ENCODE results near the gene TACC2. TPM values are rescaled to one million over a fixed set of nuclear protein-coding genes. Genes with fewer than 3 reads are reported as not detected.

The TACC2 gene
- total RNA-seq, 1 donor from 2014 or later = 10.7 TPM

DNA sequence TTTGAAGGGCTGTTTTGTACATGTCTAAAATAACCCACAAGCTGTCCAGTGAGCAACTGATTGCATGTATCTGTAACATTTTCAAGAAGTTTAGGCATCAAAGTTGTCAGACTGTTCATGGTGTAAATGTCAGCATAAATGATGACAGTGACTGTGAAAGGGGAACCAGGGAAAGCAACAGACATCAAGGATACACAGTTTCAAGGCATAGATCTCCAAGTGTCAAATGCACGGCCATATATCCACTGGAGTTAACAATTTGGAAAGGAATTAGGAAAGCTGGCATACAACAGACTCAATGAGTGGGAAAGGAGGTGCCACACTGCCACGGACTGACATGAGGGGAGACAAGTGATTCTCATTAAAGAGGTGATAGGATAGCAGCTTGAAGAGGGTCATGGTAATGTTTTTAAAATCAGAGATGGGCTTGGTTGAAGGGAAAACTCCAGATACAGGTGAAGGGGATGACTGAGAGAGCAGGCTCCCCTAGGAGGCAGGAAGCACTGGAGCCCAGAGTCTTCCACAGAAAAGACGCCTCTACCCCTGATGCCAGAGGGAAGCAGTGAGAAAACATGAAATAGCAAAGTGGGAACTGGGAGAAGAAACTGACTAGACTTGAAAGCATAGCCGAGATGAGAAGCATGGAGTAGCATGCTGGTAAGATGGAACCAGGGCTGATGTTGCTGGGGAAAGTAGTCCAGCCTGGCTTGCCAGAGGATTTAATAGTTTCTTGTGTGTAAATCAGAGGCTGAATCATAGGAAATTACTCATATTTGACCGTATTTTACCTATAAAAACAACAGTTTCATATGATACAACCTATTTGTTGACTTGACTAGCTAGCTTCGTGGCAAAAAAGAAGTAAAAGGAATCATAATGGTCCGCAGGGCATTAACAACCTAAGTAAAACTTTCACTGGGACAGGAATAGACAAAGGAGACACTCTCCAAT is 32.6 kb upstream of the TACC2 start:
- no peaks in the 10 kb centered on the region for H3K9me3 Mint-ChIP-seq
- Histone ChIP-seq H4K20me1 (ENCODE audit: low read depth) (no peaks in the 10 kb centered on the region), H3K79me2 (ENCODE audit: low read depth) (no peaks in the 10 kb centered on the region), H3K9ac (no peak overlapping the region), H3K4me3 (no peak overlapping the region), H3K27me3 (no peaks in the 10 kb centered on the region), H3K36me3 (peaks cover 15% of the 10 kb centered on the region), H3K27ac (peak overlapping the region; percentile 27), H3K4me1 (no peaks in the 10 kb centered on the region), H2AFZ (replicated peaks) (no peak overlapping the region), H3K4me2 (no peak overlapping the region), H3K9me3 (ENCODE audit: low read depth) (no peaks in the 10 kb centered on the region), H3F3A (ENCODE audit: low read depth) (no peaks in the 10 kb centered on the region)
- no peak overlapping the region for H3K4me3 Mint-ChIP-seq
- TF ChIP-seq EZH2phosphoT487 (IDR thresholded peaks at IDR 0.05) = no peak
- no peak for TF ChIP-seq EZH2 (IDR thresholded peaks at IDR 0.05)
- no peak for TF ChIP-seq CTCF (IDR thresholded peaks at IDR 0.05)
- no peak for DNase-seq (ENCODE audit: low spot score)
- H3K27ac Mint-ChIP-seq = no peak overlapping the region
- no peaks in the 10 kb centered on the region for H3K4me1 Mint-ChIP-seq
- peaks cover 30% of the 10 kb centered on the region for H3K36me3 Mint-ChIP-seq
- no peaks in the 10 kb centered on the region for H3K27me3 Mint-ChIP-seq (ENCODE audit: insufficient read depth, low read depth)

DNA sequence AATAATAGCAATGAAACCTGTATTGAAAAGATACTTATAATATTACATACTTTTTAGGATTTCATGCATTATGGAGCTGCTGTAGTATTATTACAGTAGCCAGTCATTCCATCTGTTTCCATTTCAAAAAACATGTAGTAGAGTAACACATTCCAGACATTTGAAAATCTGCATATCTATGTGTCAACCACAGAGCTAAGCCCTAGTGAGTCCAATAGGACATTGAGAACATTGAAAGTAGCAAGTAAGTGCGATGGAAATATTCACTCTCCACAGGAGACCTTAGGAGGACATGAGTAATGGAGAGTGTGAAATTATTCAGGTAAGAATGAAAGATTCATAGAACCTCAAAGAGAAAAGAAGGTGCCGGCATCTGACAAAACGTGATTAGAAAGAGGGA is 29.3 kb upstream of the TACC2 start:
- Histone ChIP-seq H3F3A (ENCODE audit: low read depth) (no peaks in the 10 kb centered on the region), H3K4me2 (no peak overlapping the region), H3K27me3 (no peaks in the 10 kb centered on the region), H3K9me3 (ENCODE audit: low read depth) (no peaks in the 10 kb centered on the region), H3K36me3 (peaks cover 25% of the 10 kb centered on the region), H3K4me1 (no peaks in the 10 kb centered on the region), H2AFZ (replicated peaks) (no peak overlapping the region), H3K79me2 (ENCODE audit: low read depth) (no peaks in the 10 kb centered on the region), H3K27ac (no peak overlapping the region), H3K4me3 (no peak overlapping the region), H3K9ac (no peak overlapping the region), H4K20me1 (ENCODE audit: low read depth) (no peaks in the 10 kb centered on the region)
- H3K4me1 Mint-ChIP-seq = no peaks in the 10 kb centered on the region
- H3K36me3 Mint-ChIP-seq = peaks cover 25% of the 10 kb centered on the region
- no peak overlapping the region for H3K4me3 Mint-ChIP-seq
- H3K27me3 Mint-ChIP-seq (ENCODE audit: insufficient read depth, low read depth) = no peaks in the 10 kb centered on the region
- no peak overlapping the region for H3K27ac Mint-ChIP-seq
- TF ChIP-seq CTCF (IDR thresholded peaks at IDR 0.05) (no peak), EZH2 (IDR thresholded peaks at IDR 0.05) (no peak), EZH2phosphoT487 (IDR thresholded peaks at IDR 0.05) (no peak)
- H3K9me3 Mint-ChIP-seq = no peaks in the 10 kb centered on the region
- DNase-seq (ENCODE audit: low spot score) = no peak

DNA sequence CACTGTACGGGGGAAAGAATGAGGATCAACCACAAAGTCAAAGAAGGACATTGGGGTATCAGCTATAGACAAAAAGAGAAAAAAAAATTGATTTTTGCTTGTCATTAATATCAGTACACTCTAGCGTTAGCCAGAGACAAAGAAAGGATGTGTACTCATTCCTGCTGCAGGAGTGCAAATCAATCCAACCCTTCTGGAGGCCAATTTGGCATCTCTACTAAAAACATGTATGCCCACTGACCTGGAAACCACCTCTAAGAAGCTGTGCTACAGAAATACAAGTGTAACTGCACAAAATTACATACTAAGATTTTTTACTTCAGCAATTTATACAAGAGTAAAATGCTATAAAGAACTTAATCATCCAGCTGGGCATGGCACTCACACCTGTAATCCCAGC is 27.5 kb upstream of the TACC2 start:
- H3K36me3 ChIP-seq = peaks cover 30% of the 10 kb centered on the region
- H3F3A ChIP-seq (ENCODE audit: low read depth) = no peaks in the 10 kb centered on the region
- no peak for DNase-seq (ENCODE audit: low spot score)
- H3K79me2 ChIP-seq (ENCODE audit: low read depth) = no peaks in the 10 kb centered on the region
- Mint-ChIP-seq H3K36me3 (peaks cover 29% of the 10 kb centered on the region), H3K9me3 (no peaks in the 10 kb centered on the region), H3K27ac (no peak overlapping the region), H3K27me3 (ENCODE audit: insufficient read depth, low read depth) (no peaks in the 10 kb centered on the region), H3K4me1 (no peaks in the 10 kb centered on the region), H3K4me3 (no peak overlapping the region)
- no peak overlapping the region for H3K9ac ChIP-seq
- no peaks in the 10 kb centered on the region for H4K20me1 ChIP-seq (ENCODE audit: low read depth)
- H3K4me2 ChIP-seq = no peak overlapping the region
- no peaks in the 10 kb centered on the region for H3K4me1 ChIP-seq
- H2AFZ ChIP-seq (replicated peaks) = no peak overlapping the region
- TF ChIP-seq CTCF (IDR thresholded peaks at IDR 0.05) = no peak
- TF ChIP-seq EZH2phosphoT487 (IDR thresholded peaks at IDR 0.05) = no peak
- TF ChIP-seq EZH2 (IDR thresholded peaks at IDR 0.05) = no peak
- no peaks in the 10 kb centered on the region for H3K9me3 ChIP-seq (ENCODE audit: low read depth)
- H3K27ac ChIP-seq = no peak overlapping the region
- no peaks in the 10 kb centered on the region for H3K27me3 ChIP-seq
- no peak overlapping the region for H3K4me3 ChIP-seq
